MM.1S (cell line): ENCODE results near the gene VSIG4.

Experiments
- DNase-seq: peaks from one replicate; pipeline ENCODE4 v3.0.0-alpha.2; 2015
- H2AFZ ChIP-seq: fragments of 300-600 bp; sonication (generic); 2 replicates; pipeline ENCODE4 v1.6.0; 2016; ENCODE audit warnings: antibody characterized with exemption, low read length
- H3F3A ChIP-seq: fragments of 300-600 bp; sonication (generic); 2 replicates; pipeline ENCODE4 v1.6.1; 2016; ENCODE audit warnings: mild to moderate bottlenecking, antibody characterized with exemption, low read length, moderate library complexity, mixed read lengths; ENCODE audit not compliant: insufficient read depth
- H3K27ac ChIP-seq: fragments of 300-600 bp; sonication (generic); 2 replicates; pipeline ENCODE4 v1.5.1; 2016; ENCODE audit warnings: mild to moderate bottlenecking, low read length
- H3K27me3 ChIP-seq: fragments of 300-600 bp; sonication (generic); replicated peaks from 2 replicates; pipeline ENCODE4 v1.6.0; 2016; ENCODE audit warnings: low read length; ENCODE audit not compliant: insufficient read depth
- H3K36me3 ChIP-seq: fragments of 300-600 bp; sonication (generic); replicated peaks from 2 replicates; pipeline ENCODE4 v1.6.1; 2016; ENCODE audit warnings: mild to moderate bottlenecking, low read length, mixed read lengths; ENCODE audit not compliant: insufficient read depth
- H3K4me1 ChIP-seq: fragments of 300-600 bp; sonication (generic); 2 replicates; pipeline ENCODE4 v1.6.1; 2016; ENCODE audit warnings: low read length, mixed read lengths
- H3K4me2 ChIP-seq: fragments of 300-600 bp; sonication (generic); 2 replicates; pipeline ENCODE4 v1.6.0; 2016; ENCODE audit warnings: low read depth, low read length
- H3K4me3 ChIP-seq: fragments of 300-600 bp; sonication (generic); 2 replicates; pipeline ENCODE4 v1.5.1; 2016; ENCODE audit warnings: low read length, mixed read lengths
- H3K79me2 ChIP-seq: fragments of 300-600 bp; sonication (generic); 2 replicates; pipeline ENCODE4 v1.6.1; 2016; ENCODE audit warnings: mixed run types, low read length, mixed read lengths
- H3K9ac ChIP-seq: fragments of 300-600 bp; sonication (generic); 2 replicates; pipeline ENCODE4 v1.6.1; 2016; ENCODE audit warnings: low read length, mixed read lengths
- H3K9me2 ChIP-seq: fragments of 300-600 bp; sonication (generic); replicated peaks from 2 replicates; pipeline ENCODE4 v1.6.1; 2016; ENCODE audit warnings: mild to moderate bottlenecking, low read length, mixed read lengths; ENCODE audit not compliant: insufficient read depth
- H3K9me3 ChIP-seq: fragments of 300-600 bp; sonication (generic); replicated peaks from 2 replicates; pipeline ENCODE4 v1.6.1; 2016; ENCODE audit warnings: mild to moderate bottlenecking, low read length, mixed read lengths; ENCODE audit not compliant: insufficient read depth
- H4K20me1 ChIP-seq: fragments of 300-600 bp; sonication (generic); 2 replicates; pipeline ENCODE4 v1.6.1; 2016; ENCODE audit warnings: mild to moderate bottlenecking, low read length, moderate library complexity, mixed read lengths; ENCODE audit not compliant: insufficient read depth
- CTCF ChIP-seq: fragments of 300-600 bp; sonication (generic); IDR thresholded peaks from 2 replicates; pipeline ENCODE4 v1.5.1; 2016; ENCODE audit warnings: antibody characterized with exemption, low read length, mixed read lengths
- EZH2 ChIP-seq: fragments of 300-600 bp; sonication (generic); optimal IDR thresholded peaks from 2 replicates; pipeline ENCODE3; 2017; ENCODE audit warnings: low read depth, mild to moderate bottlenecking, antibody characterized with exemption, low read length, mixed read lengths
- EZH2phosphoT487 ChIP-seq: fragments of 300-600 bp; sonication (generic); IDR thresholded peaks from 2 replicates; pipeline ENCODE4 v1.6.1; 2018; ENCODE audit warnings: antibody characterized with exemption, low read length

VSIG4 gene

GRCh38 chrX:66001596-66001995 lies 38.3 kb downstream of the VSIG4 start:
- Histone ChIP-seq H4K20me1 (no peaks in the 10 kb centered on the region), H3K9me3 (no peaks in the 10 kb centered on the region), H2AFZ (peak overlapping the region; percentile 11), H3K4me2 (peak overlapping the region; percentile 41), H3K36me3 (no peaks in the 10 kb centered on the region), H3K4me3 (no peak overlapping the region), H3K79me2 (no peaks in the 10 kb centered on the region), H3K4me1 (peaks cover 40% of the 10 kb centered on the region), H3F3A (peaks cover 8% of the 10 kb centered on the region; the same call in 1 of the 2 replicates), H3K27me3 (no peaks in the 10 kb centered on the region), H3K9ac (no peak overlapping the region), H3K27ac (peak overlapping the region; percentile 46; the same call in 1 of the 2 replicates), H3K9me2 (no peaks in the 10 kb centered on the region)
- TF ChIP-seq CTCF (no peak), EZH2 (no peak), EZH2phosphoT487 (no peak)
- DNase-seq, result no peak

GRCh38 chrX:66000628-66001272 lies 39.1 kb downstream of the VSIG4 start:
- Histone ChIP-seq H2AFZ (peak overlapping the region; percentile 11), H3K4me3 (no peak overlapping the region), H3F3A (peaks cover 8% of the 10 kb centered on the region; the same call in 1 of the 2 replicates), H3K27me3 (no peaks in the 10 kb centered on the region), H4K20me1 (no peaks in the 10 kb centered on the region), H3K9ac (no peak overlapping the region), H3K79me2 (no peaks in the 10 kb centered on the region), H3K4me2 (peak overlapping the region; percentile 41), H3K4me1 (peaks cover 37% of the 10 kb centered on the region), H3K9me2 (no peaks in the 10 kb centered on the region), H3K27ac (peak overlapping the region; percentile 46; the same call in 1 of the 2 replicates), H3K9me3 (no peaks in the 10 kb centered on the region), H3K36me3 (no peaks in the 10 kb centered on the region)
- no peak for TF ChIP-seq EZH2
- peak; percentile 52 for DNase-seq

GRCh38 chrX:66000178-66000577 lies 39.7 kb downstream of the VSIG4 start:
- no peak overlapping the region for H3K9ac ChIP-seq
- no peaks in the 10 kb centered on the region for H4K20me1 ChIP-seq
- H3K36me3 ChIP-seq, result no peaks in the 10 kb centered on the region
- no peak overlapping the region for H2AFZ ChIP-seq
- H3K27me3 ChIP-seq, result no peaks in the 10 kb centered on the region
- no peaks in the 10 kb centered on the region for H3K9me3 ChIP-seq
- peaks cover 32% of the 10 kb centered on the region for H3K4me1 ChIP-seq
- H3K79me2 ChIP-seq, result no peaks in the 10 kb centered on the region
- H3K4me3 ChIP-seq, result no peak overlapping the region
- peaks cover 4% of the 10 kb centered on the region; the same call in 1 of the 2 replicates for H3F3A ChIP-seq
- H3K4me2 ChIP-seq, result peak overlapping the region; percentile 41; the same call in 1 of the 2 replicates
- TF ChIP-seq EZH2 (no peak), CTCF (no peak), EZH2phosphoT487 (no peak)
- DNase-seq, result no peak
- H3K9me2 ChIP-seq, result no peaks in the 10 kb centered on the region
- no peak overlapping the region for H3K27ac ChIP-seq

GRCh38 chrX:65999563-66000148 lies 40.2 kb downstream of the VSIG4 start:
- Histone ChIP-seq H3K27ac (no peak overlapping the region), H3K79me2 (no peaks in the 10 kb centered on the region), H3K36me3 (no peaks in the 10 kb centered on the region), H3K9me3 (no peaks in the 10 kb centered on the region), H3K9me2 (no peaks in the 10 kb centered on the region), H3K4me3 (no peak overlapping the region), H3K4me2 (no peak overlapping the region), H3K27me3 (no peaks in the 10 kb centered on the region), H4K20me1 (no peaks in the 10 kb centered on the region), H3F3A (no peaks in the 10 kb centered on the region), H3K9ac (no peak overlapping the region), H3K4me1 (peaks cover 26% of the 10 kb centered on the region), H2AFZ (no peak overlapping the region)
- no peak for TF ChIP-seq CTCF
- TF ChIP-seq EZH2, result no peak
- TF ChIP-seq EZH2phosphoT487, result no peak
- DNase-seq, result no peak
